Chondrocyte (in vitro differentiated cells): ENCODE data around the gene HDAC4. TPM values are rescaled to one million over a fixed set of nuclear protein-coding genes. Genes with fewer than 3 reads are reported as not detected.

Source experiments
- DNase-seq: peaks from one replicate; pipeline ENCODE4 v3.0.0; 2021; ENCODE audit warnings: mixed read lengths, low spot score
- H3K27ac Mint-ChIP-seq: one replicate; pipeline ENCODE4 v1.8.0; 2021; ENCODE audit warnings: mild to moderate bottlenecking, moderate library complexity, mixed read lengths; ENCODE audit not compliant: unreplicated experiment
- H3K27me3 Mint-ChIP-seq: 2 replicates; pipeline ENCODE4 v1.8.0; 2021; ENCODE audit warnings: low read depth, mixed read lengths
- H3K36me3 Mint-ChIP-seq: 2 replicates; pipeline ENCODE4 v1.8.0; 2021; ENCODE audit warnings: low read depth, mixed read lengths
- H3K4me1 Mint-ChIP-seq: 2 replicates; pipeline ENCODE4 v1.8.0; 2021; ENCODE audit warnings: low read depth, mild to moderate bottlenecking, mixed read lengths
- H3K4me3 Mint-ChIP-seq: one replicate; pipeline ENCODE4 v1.8.0; 2021; ENCODE audit warnings: mild to moderate bottlenecking, moderate library complexity, mixed read lengths; ENCODE audit not compliant: unreplicated experiment
- H3K9me3 Mint-ChIP-seq: 2 replicates; pipeline ENCODE4 v1.8.0; 2021; ENCODE audit warnings: low read depth, mixed read lengths
- CTCF ChIP-seq: fragments of 200-600 bp; sonication (generic); IDR thresholded peaks from 2 replicates; pipeline ENCODE4 v1.5.0; 2021; ENCODE audit warnings: antibody characterized with exemption, mild to moderate bottlenecking, moderate library complexity
- total RNA-seq: library from RNA; stranded (reverse); gene quantifications from 3 replicates; pipeline ENCODE4 v1.2.1, GENCODE V29; 2021

HDAC4 gene
- total RNA-seq, 1 donor from 2014 or later, result 22.3 TPM

- no peak overlapping the region for H3K27ac Mint-ChIP-seq
- peaks cover 2% of the 10 kb centered on the region for H3K9me3 Mint-ChIP-seq
- no peak for TF ChIP-seq CTCF
- H3K4me1 Mint-ChIP-seq, result peaks cover 12% of the 10 kb centered on the region
- DNase-seq, result no peak
- no peak overlapping the region for H3K4me3 Mint-ChIP-seq
- no peaks in the 10 kb centered on the region for H3K27me3 Mint-ChIP-seq
- peaks cover 6% of the 10 kb centered on the region for H3K36me3 Mint-ChIP-seq
Observed at GRCh38 chr2:239047861-239048260, 353.0 kb downstream of the HDAC4 start.

GRCh38 chr2:239047420-239047819 is 353.4 kb downstream of the HDAC4 start:
- peaks cover 12% of the 10 kb centered on the region for H3K4me1 Mint-ChIP-seq
- no peak overlapping the region for H3K27ac Mint-ChIP-seq
- peaks cover 2% of the 10 kb centered on the region for H3K9me3 Mint-ChIP-seq
- H3K36me3 Mint-ChIP-seq, result peaks cover 5% of the 10 kb centered on the region
- H3K27me3 Mint-ChIP-seq, result no peaks in the 10 kb centered on the region
- no peak for TF ChIP-seq CTCF
- peak; percentile 80 for DNase-seq
- no peak overlapping the region for H3K4me3 Mint-ChIP-seq

- Mint-ChIP-seq H3K4me3 (no peak overlapping the region), H3K9me3 (peaks cover 2% of the 10 kb centered on the region), H3K27me3 (no peaks in the 10 kb centered on the region), H3K36me3 (peaks cover 2% of the 10 kb centered on the region), H3K27ac (no peak overlapping the region), H3K4me1 (peaks cover 12% of the 10 kb centered on the region)
- no peak for DNase-seq
- TF ChIP-seq CTCF, result no peak
Observed at GRCh38 chr2:239046822-239047221, 354.0 kb downstream of the HDAC4 start.

- H3K4me3 Mint-ChIP-seq, result no peak overlapping the region
- peaks cover 2% of the 10 kb centered on the region for H3K9me3 Mint-ChIP-seq
- peaks cover 2% of the 10 kb centered on the region for H3K36me3 Mint-ChIP-seq
- DNase-seq, result no peak
- no peaks in the 10 kb centered on the region for H3K27me3 Mint-ChIP-seq
- peaks cover 10% of the 10 kb centered on the region for H3K4me1 Mint-ChIP-seq
- no peak overlapping the region for H3K27ac Mint-ChIP-seq
- TF ChIP-seq CTCF, result no peak
Observed at GRCh38 chr2:239044336-239044735, 356.5 kb downstream of the HDAC4 start.

- H3K27me3 Mint-ChIP-seq, result no peaks in the 10 kb centered on the region
- H3K4me1 Mint-ChIP-seq, result no peaks in the 10 kb centered on the region
- no peak overlapping the region for H3K27ac Mint-ChIP-seq
- H3K4me3 Mint-ChIP-seq, result no peak overlapping the region
- no peak for DNase-seq
- no peaks in the 10 kb centered on the region for H3K9me3 Mint-ChIP-seq
- H3K36me3 Mint-ChIP-seq, result peaks cover 2% of the 10 kb centered on the region
- TF ChIP-seq CTCF, result no peak
Observed at GRCh38 chr2:239043326-239043725, 357.5 kb downstream of the HDAC4 start.
